SK-N-DZ (cell line): ENCODE data around the gene CDC23.
"Not testable (repeated sequence)": the region's sequence is repeated elsewhere in the genome, so short reads cannot be mapped to it uniquely, and the experiment has no call there.

Source experiments
- DNase-seq: peaks from one replicate; pipeline ENCODE4 v3.0.0-alpha.2; 2015; ENCODE audit warnings: low spot score

CDC23 gene

DNA sequence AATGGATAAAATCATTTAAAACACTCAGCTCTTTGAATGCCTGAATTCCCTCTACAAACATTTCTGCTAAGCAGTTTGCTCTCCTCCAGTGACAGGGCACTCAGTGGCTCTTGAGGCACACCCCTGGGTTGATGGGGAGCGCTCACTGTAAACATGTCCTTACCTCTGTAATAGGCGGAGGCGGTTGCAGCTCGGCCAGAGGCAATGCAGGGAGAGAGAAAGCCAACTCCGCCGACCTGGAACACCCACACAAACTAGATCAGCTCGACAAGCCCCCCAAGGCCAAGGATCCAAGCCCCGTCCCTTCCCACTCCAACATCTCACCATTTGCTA lies 329 bp downstream of the CDC23 start:
- no peak for DNase-seq

DNA sequence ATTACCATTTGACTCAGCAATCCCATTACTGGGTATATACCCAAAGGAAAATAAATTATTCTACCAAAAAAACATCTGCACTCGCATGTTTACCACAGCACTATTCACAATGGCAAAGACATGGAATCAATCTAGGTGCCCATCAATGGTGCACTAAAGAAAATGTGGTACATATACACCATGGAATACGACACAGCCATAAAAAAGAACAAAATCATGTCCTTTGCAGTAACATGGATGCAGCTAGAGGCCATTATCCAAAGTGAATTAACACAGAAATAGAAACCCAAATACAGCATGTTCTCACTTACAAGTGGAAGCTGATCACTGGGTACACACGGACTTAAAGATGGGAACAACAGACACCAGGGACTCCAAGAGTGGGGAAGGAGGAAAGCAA lies 2.1 kb downstream of the CDC23 start:
- no peak for DNase-seq

DNA sequence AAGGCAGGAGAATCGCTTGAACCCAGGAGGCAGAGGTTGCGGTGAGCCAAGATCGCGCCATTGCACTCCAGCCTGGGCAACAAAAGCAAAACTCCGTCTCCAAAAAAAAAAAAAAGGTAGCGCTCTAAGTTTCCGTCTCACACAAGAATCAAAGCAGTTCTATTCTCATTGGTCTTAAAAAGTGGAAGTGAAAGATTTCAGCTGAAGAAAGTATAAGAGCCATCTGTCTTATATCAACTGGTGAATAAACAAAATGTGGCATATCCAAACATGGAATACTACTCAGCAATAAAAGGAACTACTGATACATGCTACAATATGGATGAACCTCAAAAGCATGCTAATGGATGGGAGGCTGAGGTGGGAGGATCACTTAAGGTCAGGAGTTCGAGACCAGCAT lies 19.3 kb downstream of the CDC23 start:
- not testable (repeated sequence) for DNase-seq

DNA sequence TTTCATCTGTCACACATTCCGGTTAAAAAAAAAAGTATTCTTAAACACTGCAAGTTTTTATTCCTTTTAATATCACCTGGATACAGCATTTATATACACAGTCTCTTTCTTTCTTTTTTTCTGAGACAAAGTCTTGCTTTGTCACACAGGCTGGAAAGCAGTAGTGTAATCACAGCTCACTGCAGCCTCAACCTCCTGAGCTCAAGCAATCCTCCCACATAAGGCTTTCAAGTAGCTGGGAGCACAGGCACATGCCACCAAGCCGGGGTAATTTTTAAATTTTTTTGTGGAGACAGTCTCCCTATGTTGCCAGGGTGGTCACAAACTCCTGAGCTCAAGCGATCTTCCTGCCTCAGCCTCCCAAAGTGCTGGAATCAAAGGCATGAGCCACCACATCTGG lies 20.3 kb downstream of the CDC23 start:
- no peak for DNase-seq

DNA sequence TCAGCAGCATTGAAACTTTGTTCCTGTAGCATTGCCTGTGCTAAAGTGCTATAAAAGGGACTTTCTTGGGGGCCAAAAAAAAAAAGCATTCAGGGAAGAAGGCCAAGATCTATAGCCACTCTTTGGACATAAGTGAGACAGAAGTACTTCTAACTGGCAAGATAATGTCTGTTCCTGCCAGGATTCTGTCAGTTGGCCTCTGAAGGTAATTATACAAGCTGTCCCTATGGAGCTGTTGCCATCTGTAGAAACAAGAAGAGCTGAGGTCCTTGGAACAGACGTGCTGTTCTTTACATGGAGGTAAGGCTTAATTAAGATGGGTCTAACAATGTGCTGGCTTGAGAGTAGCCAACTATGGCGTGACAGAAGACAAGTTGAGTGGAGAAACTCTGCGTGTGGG lies 24.5 kb downstream of the CDC23 start:
- no peak for DNase-seq

DNA sequence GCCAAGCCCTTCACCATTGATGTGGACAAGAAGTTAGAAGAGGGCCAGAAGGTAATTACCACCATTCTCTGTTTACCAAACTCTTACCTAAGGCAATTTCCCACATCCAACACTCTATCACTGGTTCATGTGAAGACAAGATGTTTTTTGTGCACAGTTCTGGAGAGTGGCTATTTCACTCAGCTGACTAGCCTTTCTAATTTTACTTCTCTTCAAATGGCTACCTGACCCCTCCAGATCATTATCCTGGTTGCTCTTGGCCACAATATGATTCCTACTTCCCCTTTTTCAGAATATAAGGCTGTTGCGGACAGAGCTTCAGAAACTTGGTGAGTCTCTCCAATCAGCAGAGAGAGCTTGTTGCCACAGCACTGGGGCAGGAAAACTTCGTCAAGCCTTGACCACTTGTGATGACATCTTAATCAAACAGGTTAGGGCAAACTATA lies 27.1 kb downstream of the CDC23 start:
- no peak for DNase-seq

DNA sequence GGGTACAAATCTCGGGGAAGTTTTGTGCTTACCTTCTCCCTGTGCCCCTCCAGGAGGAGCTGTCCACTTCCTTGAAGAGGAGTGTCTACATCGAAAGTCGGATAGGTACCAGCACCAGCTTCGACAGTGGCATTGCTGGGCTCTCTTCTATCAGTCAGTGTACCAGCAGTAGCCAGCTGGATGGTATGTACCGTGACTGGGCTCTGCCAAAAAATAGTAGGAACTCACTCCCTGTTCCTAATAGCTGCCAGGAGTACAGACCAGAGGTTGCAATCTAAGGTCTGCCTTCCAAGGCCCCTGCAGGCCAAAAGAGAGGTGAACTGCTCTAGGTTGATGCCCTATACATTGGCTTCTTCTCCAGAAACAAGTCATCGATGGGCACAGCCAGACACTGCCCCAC lies 30.3 kb downstream of the CDC23 start:
- no peak for DNase-seq

DNA sequence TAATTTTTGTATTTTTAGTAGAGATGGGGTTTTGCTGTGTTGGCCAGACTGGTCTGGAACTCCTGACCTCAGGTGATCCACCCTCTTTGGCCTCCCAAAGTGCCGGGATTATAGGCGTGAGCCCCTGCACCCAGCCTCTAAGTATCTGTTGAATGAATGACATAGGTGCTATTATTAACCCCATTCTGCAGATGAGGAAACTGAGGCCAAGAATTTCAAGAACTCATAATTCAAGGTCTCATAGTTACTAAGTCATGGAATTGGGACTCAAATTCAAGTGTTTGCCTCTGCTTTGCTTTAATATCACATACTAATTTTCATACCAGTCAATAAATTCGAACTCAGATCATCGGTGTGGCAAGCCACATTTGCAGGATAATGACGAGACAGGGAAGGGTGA lies 32.3 kb downstream of the CDC23 start:
- DNase-seq, result no peak

DNA sequence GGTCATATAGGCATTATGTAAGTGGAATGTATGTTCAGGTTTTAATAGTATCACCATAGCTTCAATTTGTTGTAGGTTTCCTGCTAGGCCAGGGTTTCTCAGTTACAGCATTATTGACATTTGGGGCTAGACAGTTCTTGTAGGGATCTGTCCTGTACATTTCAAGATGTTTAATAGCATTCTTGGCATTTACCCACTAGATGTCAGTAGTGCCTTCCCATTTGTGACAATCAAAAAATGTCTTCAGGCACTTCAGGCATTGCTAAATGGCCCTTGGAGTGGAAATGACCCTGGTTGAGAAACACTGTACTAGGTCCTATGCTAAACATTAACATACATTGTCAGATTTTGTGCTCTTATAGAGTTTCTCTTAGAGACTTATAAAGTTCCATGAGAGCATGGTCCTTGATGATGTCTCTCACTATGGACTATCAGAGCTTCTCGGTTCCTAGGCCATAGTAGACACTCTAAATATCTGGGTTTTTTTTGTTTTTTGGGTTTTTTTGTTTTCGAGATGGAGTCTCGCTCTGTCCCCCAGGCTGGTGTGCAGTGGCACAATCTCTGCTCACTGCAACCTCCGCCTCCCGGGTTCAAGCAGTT lies 32.8 kb downstream of the CDC23 start:
- peak; percentile 73 for DNase-seq

DNA sequence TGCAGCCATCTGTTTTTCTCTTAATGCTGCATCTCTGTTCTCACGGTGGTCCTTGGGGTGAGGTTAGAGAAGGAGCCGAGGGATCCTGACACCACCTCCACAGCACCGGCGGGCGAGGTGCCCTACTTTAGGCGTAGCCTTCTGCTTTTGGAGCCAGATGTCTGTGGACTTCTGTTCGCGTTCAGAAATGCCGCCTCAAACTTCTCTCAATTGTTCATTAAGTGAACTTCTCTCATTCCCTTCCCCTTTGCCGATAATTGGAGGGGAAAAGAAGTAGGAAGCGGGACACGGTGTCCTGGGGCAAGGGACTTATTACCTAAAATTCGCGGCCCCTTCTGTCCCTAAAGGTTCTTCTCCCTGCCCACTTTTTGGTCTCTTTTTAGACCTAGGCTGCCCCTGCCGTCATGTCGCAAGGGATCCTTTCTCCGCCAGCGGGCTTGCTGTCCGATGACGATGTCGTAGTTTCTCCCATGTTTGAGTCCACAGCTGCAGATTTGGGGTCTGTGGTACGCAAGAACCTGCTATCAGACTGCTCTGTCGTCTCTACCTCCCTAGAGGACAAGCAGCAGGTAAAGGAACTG lies 33.8 kb downstream of the CDC23 start:
- peak; percentile 13 for DNase-seq

DNA sequence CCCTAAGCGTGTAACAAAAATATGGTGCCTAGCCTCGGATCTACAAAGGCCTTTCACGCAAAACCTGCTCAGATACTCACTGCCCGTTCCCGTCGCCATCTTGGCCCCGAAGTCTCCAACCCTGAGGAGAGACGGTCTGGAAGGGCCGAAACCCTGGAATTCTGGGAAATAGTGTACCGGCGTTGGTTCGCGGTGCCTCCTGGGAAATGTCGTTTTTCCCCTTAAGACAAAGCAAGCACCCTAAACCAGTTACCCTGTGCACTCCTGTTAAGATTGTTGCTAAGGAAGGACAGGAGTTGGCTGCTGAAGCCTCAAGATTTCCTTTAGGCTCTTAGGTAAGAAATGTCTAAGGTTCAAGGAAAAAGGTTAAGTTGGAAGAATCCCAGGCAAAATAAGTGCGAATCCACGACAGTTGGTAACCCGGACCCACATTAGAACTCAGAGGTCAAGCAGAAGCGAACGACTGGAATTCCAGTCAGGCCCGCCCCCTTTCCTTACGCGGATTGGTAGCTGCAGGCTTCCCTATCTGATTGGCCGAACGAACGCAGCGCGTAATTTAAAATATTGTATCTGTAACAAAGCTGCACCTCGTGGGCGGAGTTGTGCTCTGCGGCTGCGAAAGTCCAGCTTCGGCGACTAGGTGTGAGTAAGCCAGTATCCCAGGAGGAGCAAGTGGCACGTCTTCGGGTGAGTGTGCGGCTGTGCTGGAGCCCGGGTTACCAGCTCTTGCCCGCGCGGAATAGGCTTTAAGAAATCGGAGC lies 34.4 kb downstream of the CDC23 start, which contains the start of the genes BRD8 and KIF20A:
BRD8 (minus strand) TSS at position 115 of the 761 bp plus-strand sequence; CDS start at position 99, 16 bp downstream.
KIF20A (plus strand) TSS at position 597 of the 761 bp plus-strand sequence. CDS start 569 bp downstream, outside the sequence.
- peak; percentile 98 for DNase-seq

DNA sequence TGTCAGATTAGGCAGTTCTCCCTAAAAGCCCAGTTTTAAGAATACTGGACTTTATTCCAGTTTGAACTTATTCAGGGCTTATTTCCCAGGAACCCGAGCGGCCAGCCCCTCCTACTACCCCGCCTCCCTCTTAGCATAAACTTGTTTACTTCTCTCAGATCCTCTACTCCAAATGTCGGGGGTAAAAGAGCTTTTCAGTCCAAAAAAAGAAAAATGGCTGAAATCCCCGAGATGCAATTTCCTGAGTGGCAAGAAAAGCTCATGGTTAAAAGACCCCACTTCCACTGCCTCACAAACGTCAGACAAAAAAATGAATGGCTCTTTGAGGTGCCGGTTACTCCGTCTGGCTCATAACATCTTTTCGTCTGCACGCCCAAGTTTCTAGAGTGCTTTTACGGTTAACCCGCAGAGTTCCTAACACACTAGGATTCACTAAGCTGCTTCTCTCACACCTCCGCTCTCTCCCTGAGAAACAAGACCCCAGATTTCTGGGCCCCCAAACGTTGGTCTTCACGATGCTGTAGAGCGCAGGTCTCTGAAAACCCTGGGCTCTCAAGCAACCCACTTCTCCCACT lies 35.1 kb downstream of the CDC23 start:
- peak; percentile 10 for DNase-seq

DNA sequence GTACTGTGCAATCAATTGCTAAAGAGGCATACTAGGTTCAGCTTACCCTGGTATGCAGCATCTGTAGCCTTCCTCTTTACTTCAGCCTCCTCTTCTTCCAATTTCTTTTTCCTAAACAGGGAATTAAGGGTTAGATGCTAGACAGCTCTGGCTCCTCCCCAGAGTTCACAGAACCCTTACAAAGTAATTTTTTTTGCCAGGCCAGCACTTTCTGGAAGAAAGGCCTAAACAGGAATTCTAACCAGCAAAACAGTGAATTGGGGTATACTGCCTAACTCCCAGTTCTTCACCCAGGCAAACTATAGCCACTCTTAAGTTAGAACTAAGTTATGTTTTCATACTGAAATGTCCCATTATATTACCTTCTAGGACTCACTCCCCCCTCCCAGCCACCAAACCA lies 42.8 kb downstream of the CDC23 start:
- DNase-seq, result no peak

DNA sequence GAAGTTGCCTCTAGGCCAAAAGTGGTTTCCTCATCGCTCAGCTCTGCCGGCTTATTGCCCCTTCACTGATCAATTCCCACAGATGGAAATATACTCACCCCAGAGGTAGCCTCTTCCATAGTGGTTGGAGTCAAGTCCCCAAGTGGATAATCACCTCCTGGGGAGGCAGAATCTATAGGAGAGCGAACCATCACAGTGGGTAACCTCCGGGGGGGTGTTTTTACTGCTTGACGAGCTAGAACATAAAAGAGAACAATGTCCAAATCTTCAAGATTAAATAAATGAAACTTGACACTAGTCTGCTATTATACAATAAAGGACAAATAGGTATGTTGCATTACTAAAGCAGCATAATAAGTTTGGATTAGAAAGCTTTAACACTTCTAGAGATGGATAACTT lies 44.0 kb downstream of the CDC23 start:
- DNase-seq, result no peak

DNA sequence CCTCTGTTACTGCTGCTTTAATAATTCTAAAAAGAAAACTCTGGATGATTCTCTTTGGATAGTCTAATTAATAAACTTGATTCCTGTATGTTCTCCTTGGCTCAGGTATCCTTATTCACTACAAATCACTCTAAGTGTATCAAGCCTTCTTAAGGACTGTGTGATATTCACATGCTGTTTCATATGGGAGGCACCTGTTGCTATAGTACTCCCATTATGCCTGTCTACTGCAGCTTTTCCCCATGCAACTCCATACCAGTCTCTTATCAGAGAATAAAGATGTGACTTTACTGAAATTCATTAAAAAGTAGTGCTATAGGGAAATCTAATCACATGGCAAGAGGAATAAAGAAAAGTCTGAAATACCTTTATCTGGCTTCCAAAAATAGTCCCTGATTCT lies 49.4 kb downstream of the CDC23 start:
- no peak for DNase-seq

DNA sequence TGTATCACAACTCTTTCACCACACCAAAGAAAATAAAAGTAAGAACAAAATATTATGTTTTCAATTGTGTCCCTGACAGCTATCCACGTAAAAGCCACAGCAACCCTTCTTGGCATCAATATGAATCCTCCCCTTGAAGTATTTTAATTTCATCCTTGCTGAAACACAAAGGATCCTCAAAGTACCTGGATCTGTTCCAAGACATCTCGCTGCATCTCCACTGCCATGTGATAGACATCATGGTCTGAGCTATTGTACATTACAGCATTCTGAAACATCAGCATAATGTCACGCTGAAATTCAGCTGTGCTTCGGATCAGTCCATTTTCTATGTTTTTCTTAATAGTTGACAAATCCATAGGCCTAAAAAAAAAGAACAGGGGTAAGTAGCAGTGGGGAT lies 52.4 kb downstream of the CDC23 start:
- no peak for DNase-seq

DNA sequence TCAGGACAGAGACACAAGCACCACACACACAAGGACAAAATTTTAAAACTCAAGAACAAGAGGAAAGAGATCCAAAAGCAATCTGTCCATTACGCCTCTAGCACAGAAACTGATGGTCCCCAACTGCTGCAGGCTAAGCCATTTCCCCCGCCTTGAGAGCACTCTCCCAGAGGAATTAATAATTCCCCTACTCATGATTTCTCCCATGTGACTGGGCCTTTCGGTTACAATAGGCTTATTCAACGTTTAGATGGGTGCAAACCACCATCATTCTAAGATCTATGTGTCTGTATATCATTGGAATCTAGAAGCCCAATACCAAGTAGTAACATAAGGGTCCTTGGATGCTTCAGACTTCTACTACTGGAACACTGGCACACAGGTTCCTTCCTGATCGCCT lies 53.5 kb downstream of the CDC23 start:
- DNase-seq, result no peak

DNA sequence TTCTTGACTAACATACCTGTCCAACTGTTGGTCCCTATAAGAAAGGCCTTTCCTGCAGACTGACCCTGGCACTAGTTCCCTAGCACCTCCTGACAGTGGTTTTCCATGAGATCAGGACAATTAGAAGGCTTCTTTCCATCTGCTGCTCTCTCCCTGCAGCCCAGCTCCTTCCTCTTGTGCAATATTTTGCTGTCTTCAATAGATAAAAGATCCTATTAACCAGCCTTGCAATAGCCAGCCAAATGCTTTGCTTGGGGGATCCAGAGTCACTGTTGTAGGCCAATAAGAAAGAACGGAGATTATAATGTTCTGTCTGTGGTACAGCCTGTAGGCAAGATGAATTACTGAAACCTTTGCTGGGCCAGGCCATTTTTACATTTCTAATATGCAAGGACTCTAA lies 55.5 kb downstream of the CDC23 start:
- no peak for DNase-seq

DNA sequence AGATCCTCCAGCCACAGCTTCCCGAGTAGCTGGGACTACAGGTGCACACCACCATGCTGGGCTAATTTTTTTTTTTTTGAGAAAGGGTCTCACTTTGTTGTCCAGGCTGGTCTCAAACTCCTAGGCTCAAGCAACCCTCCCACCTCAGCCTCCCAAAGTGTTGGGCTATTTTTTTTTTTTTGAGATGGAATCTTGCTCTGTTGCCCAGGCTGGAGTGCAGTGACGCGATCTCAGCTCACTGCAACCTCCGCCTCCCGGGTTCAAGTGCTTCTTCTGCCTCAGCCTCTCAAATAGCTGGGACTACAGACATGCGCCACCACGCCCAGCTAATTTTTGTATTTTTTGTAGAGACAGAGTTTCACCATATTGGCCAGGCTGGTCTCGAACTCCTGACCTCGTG lies 57.1 kb downstream of the CDC23 start:
- DNase-seq, result not testable (repeated sequence)

DNA sequence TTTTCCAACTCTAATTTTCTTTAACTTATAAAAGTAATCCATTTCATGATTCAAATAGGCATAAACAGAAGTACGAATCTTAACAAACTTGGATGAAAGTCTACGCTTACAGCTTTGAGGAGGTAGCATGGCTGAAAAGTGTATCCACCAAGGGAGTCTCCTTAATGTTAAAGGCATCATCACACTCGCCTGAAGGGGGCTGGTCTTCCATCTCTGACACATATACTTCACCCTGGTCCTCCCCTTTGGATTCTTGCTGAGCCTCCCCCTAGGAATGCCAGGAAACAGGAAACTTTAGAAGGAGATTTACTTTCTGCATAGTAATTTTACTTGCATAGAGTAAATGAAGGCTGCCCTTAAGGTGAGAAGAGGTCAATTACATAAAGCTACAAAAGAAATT lies 63.6 kb downstream of the CDC23 start:
- DNase-seq, result no peak

DNA sequence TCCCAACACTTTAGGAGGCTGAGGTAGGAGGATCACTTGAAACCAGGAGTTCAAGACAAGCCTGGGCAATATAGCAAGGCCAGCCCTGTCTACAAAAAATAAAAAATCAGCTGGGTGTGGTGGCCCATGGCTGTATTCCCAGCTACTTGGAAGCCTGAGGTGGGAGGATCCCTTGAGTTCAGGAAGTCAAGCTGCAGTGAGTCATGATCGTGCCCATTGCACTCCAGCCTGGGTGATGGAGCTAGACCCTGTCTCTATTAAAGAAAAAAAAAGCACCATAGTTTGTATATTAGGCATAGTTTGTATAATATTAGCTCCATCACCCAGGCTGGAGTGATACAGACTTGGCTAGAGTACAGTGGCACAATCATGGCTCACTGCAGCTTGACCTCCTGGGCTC lies 64.3 kb downstream of the CDC23 start:
- DNase-seq, result no peak

DNA sequence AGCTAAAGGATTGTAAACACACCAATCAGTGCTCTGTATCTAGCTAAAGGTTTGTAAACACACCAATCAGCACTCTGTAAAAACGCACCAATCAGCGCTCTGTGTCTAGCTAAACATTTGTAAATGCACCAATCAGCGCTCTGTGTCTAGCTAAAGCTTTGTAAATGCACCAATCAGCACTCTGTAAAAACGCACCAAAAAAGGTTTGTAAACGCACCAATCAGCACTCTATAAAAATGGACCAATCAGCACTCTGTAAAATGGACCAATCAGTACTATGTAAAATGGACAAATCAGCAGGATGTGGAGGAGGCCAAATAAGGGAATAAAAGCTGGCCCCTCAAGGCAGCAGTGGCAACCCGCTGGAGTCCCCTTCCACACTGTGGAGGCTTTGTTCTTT lies 69.5 kb downstream of the CDC23 start:
- not testable (repeated sequence) for DNase-seq

DNA sequence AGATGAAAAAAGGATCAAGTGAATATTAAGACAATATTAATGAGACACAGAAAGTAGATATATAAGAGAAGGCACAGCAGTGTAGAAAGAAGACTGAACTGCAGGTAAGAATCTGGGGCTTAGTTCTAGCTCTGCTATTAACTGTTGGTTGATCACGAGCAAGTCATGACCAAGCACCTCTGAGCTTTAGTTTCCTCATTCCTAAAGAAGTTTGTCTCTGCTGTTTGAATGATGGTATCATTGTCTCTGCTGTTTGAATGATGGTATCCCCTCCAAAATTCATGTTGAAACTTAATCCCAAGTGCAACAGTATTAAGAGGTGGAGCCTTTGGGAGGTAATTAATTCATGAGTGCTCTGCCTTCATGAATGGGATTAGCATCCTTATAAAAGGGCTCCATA lies 71.4 kb downstream of the CDC23 start:
- no peak for DNase-seq
